K562 (cell line): ENCODE data around the gene NUP50. TPM values are rescaled to one million over a fixed set of nuclear protein-coding genes. Genes with fewer than 3 reads are reported as not detected.

Experiments
- ATAC-seq: fragments of 200-7000 bp; cut with Tn5 transposase; 3 replicates; pipeline ENCODE4 v1.9.1; 2020; ENCODE audit warnings: moderate library complexity
- BruUV-seq: library from RNA; stranded (reverse); fragments of 400-500 nt; replicated peaks from 2 replicates; lab custom pipeline; 2021; lab: Mats Ljungman, UMichigan
- CTCF ChIA-PET: fragments of 300-600 bp; formaldehyde crosslinking; extraction: SDS; loops from one replicate; lab custom pipeline; 2021; ENCODE audit warnings: low intra/inter-chr PET ratio; lab: Yijun Ruan, JAX
- POLR2A ChIA-PET: fragments of 300-600, 350-650 bp; sonication (Branson Sonifier 250); formaldehyde crosslinking; extraction: SDS; loops from one replicate; lab custom pipeline; 2021; ENCODE audit warnings: antibody characterized with exemption, inconsistent platforms; lab: Yijun Ruan, JAX
- DNase-seq, 4 experiments: peaks; one replicate each; pipeline versions ENCODE4 v3.0.0 to v3.0.0-alpha.2; 2011 to 2018; ENCODE audit warnings: low spot score in 3 of 4, mixed read lengths in 3 of 4; ENCODE audit errors: extremely low read depth in 1 of 4
- FAIRE-seq: peaks from 2 replicates; lab custom pipeline; 2011; peaks lifted over from hg19 to GRCh38; lab: Jason Lieb, UNC
- H2AFZ ChIP-seq: 2 replicates; pipeline ENCODE4 v1.6.0; 2011; ENCODE audit warnings: low read depth, low read length, control low read depth, inconsistent platforms
- H3K27ac ChIP-seq: fragments of 200-600 bp; 3 replicates; pipeline ENCODE4 v1.8.0; 2011; ENCODE audit warnings: low read depth, mild to moderate bottlenecking, control low read depth, inconsistent platforms, low read length, moderate library complexity, mixed read lengths; ENCODE audit errors: extremely low read depth
- H3K27me3 ChIP-seq, 2 experiments: fragments of 300-600 bp in 1 of 2; 2 replicates in 1 of 2; 3 replicates in 1 of 2; pipeline versions ENCODE4 v1.6.0 to v1.8.0; 2011; ENCODE audit warnings: inconsistent platforms in 2 of 2, low read length in 2 of 2, mild to moderate bottlenecking in 1 of 2, mixed read lengths in 1 of 2, moderate library complexity in 1 of 2; ENCODE audit not compliant: control insufficient read depth in 2 of 2, insufficient read depth in 2 of 2
- H3K36me3 ChIP-seq: fragments of 300-600 bp; 3 replicates; pipeline ENCODE4 v1.8.0; 2011; ENCODE audit warnings: mild to moderate bottlenecking, low read length, inconsistent platforms; ENCODE audit not compliant: control insufficient read depth, insufficient read depth
- H3K4me1 ChIP-seq, 2 experiments: fragments of 200-600 bp in 1 of 2; replicated peaks in 1 of 2; 2 replicates in 1 of 2; 3 replicates in 1 of 2; pipeline versions ENCODE4 v1.5.1 to v1.8.0; 2011; ENCODE audit warnings: inconsistent platforms in 2 of 2, low read length in 2 of 2, mild to moderate bottlenecking in 1 of 2, mixed read lengths in 1 of 2, moderate library complexity in 1 of 2; ENCODE audit not compliant: control insufficient read depth in 2 of 2, insufficient read depth in 2 of 2
- H3K4me2 ChIP-seq: 2 replicates; pipeline ENCODE4 v1.6.1; 2011; ENCODE audit warnings: low read length, control low read depth, inconsistent platforms, mixed read lengths; ENCODE audit not compliant: insufficient read depth
- H3K4me3 ChIP-seq: fragments of 200-600 bp; sonication (generic), shearing (Covaris generic); 2 replicates; pipeline ENCODE4 v1.5.1; 2016; ENCODE audit warnings: control low read depth, inconsistent platforms
- H3K79me2 ChIP-seq: fragments of 200-600 bp; 3 replicates; pipeline ENCODE4 v1.8.0; 2011; ENCODE audit warnings: low read length, inconsistent platforms; ENCODE audit not compliant: control insufficient read depth, insufficient read depth
- H3K9ac ChIP-seq, 2 experiments: 2 replicates each; pipeline versions ENCODE4 v1.6.0 to v1.6.1; 2011; ENCODE audit warnings: low read depth in 2 of 2, low read length in 2 of 2, control low read depth in 1 of 2, inconsistent platforms in 1 of 2, mild to moderate bottlenecking in 1 of 2, mixed read lengths in 1 of 2; ENCODE audit not compliant: insufficient read depth in 1 of 2
- H3K9me1 ChIP-seq: one replicate; pipeline ENCODE4 v1.6.0; 2011; ENCODE audit warnings: inconsistent platforms, mild to moderate bottlenecking, low read length, moderate library complexity; ENCODE audit not compliant: control insufficient read depth, insufficient read depth
- H3K9me3 ChIP-seq: replicated peaks from 2 replicates; pipeline ENCODE4 v1.5.1; 2011; ENCODE audit warnings: low read depth, low read length, inconsistent platforms; ENCODE audit not compliant: control insufficient read depth, insufficient read depth
- H4K20me1 ChIP-seq: replicated peaks from 2 replicates; pipeline ENCODE4 v1.6.1; 2011; ENCODE audit warnings: low read length, inconsistent platforms, mixed read lengths; ENCODE audit not compliant: control insufficient read depth, insufficient read depth
- CBFA2T2 ChIP-seq: fragments of 450-650 bp; conservative IDR thresholded peaks from 2 replicates; pipeline ENCODE4 v1.6.1; 2017; ENCODE audit warnings: mild to moderate bottlenecking
- CXXC5 ChIP-seq: fragments of 250-450 bp; sonication (Bioruptor Pico); IDR thresholded peaks from 2 replicates; pipeline ENCODE4 v1.8.0; 2022; ENCODE audit warnings: inconsistent platforms, mild to moderate bottlenecking, moderate library complexity
- GATAD2A ChIP-seq: fragments of 450-650 bp; IDR thresholded peaks from 2 replicates; pipeline ENCODE4 v1.6.1; 2017
- TAF7 ChIP-seq: fragments of 450-650 bp; IDR thresholded peaks from 2 replicates; pipeline ENCODE4 v1.6.1; 2016; ENCODE audit warnings: missing genetic modification characterization, missing compliant biosample characterization
- TCF7L2 ChIP-seq: fragments of 150-350 bp; IDR thresholded peaks from 2 replicates; pipeline ENCODE4 v1.6.1; 2016; ENCODE audit warnings: low read depth, mild to moderate bottlenecking, low read length, moderate library complexity
- ZSCAN32 ChIP-seq: fragments of 450-650 bp; formaldehyde crosslinking; IDR thresholded peaks from 2 replicates; pipeline ENCODE4 v1.4.0; 2020; ENCODE audit warnings: mild to moderate bottlenecking, moderate library complexity
- WGBS: fragments of 100-300 bp; shearing (Covaris generic); methylation state at CpG from one replicate; pipeline ENCODE4 v1.1.6; 2016; ENCODE audit warnings: low coverage, mixed read lengths; ENCODE audit not compliant: insufficient coverage; ENCODE audit errors: missing lambda C conversion rate; 5-methylcytosine and 5-hydroxymethylcytosine counted together
- in situ Hi-C: fragments of 300-500 bp; cut with MboI; formaldehyde crosslinking; loops from 4 replicates; pipeline ENCODE4 v1.15.0; 2018; ENCODE audit warnings: inconsistent platforms, mixed read lengths
- intact Hi-C: fragments of 100-400 bp; cut with micrococcal nuclease; formaldehyde crosslinking; loops from 2 replicates; pipeline ENCODE4 v1.14.2; 2022
- polyA plus RNA-seq, 8 experiments: library from polyadenylated mRNA; depleted of rRNA in 4 of 8; stranded (reverse) in 5 of 8; unstranded in 3 of 8; fragments of >200 nt; fragmentation: Nextera tagmentation in 2 of 8; fragmentation: Illumina TruSeq in 1 of 8; extraction: Ambion mirVana in 2 of 8; extraction: Trizol in 1 of 8; gene quantifications; 2 replicates each; pipeline versions ENCODE4 v1.2.1 to v1.2.3, GENCODE V29; 2011 to 2014; ENCODE audit warnings: inconsistent platforms in 1 of 8, missing spikeins in 1 of 8
- total RNA-seq, 7 experiments: library from RNA; depleted of rRNA in 6 of 7; stranded (reverse); fragments of >200 nt in 6 of 7; fragmentation: Illumina TruSeq in 2 of 7; extraction: Trizol in 2 of 7; gene quantifications; 2 replicates each; pipeline versions ENCODE4 v1.2.1 to v1.2.3, GENCODE V29; 2011 to 2021; ENCODE audit warnings: low replicate concordance in 1 of 7
- TF ChIP-seq, protein P1 (sequence below): sonication (generic); formaldehyde crosslinking; IDR thresholded peaks from 2 replicates; pipeline ENCODE4 v1.8.0; 2023; ENCODE audit warnings: missing genetic modification reagents, mild to moderate bottlenecking, borderline replicate concordance
- TF ChIP-seq, protein P2 (sequence below): fragments of 250-450 bp; sonication (Bioruptor Pico); IDR thresholded peaks from 2 replicates; pipeline ENCODE4 v1.8.0; 2022; ENCODE audit warnings: inconsistent platforms, mild to moderate bottlenecking, moderate library complexity, borderline replicate concordance
- TF ChIP-seq, protein P3 (sequence below): fragments of 250-450 bp; sonication (Bioruptor Pico); IDR thresholded peaks from 2 replicates; pipeline ENCODE4 v1.9.0; 2021; ENCODE audit warnings: mild to moderate bottlenecking
- TF ChIP-seq, protein P4 (sequence below), 2 experiments: fragments of 150-350 bp in 1 of 2; IDR thresholded peaks; 2 replicates each; pipeline ENCODE4 v1.6.1; 2012 to 2016; ENCODE audit warnings: low read depth in 2 of 2, low read length in 2 of 2, mild to moderate bottlenecking in 1 of 2, moderate library complexity in 1 of 2

Gene NUP50
- total and polyA plus RNA-seq, 9 of the 15 experiments (the other 6 are each of a cell fraction or from before 2014, with no cell fraction given): 23.8 to 83.7 (median 55.3) TPM

DNA sequence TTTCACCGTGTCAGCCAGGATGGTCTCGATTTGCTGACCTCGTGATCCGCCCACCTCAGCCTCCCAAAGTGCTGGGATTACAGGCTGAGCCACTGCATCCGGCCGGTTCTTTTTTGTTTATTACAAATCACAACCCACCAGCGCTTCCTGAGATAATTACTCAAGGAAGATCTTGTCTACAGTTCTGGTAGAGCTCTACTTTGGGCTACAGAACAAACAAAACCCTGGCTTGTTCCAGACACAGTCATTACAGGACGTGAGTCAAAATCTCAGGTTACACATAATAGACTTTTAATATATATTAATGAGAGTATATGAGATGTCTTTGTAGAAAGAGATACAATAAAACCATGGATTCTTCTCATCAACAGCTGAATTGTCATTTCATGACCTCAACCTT lies 42.8 kb upstream of the NUP50 start (continued):
- TF ChIP-seq, protein P1, sequence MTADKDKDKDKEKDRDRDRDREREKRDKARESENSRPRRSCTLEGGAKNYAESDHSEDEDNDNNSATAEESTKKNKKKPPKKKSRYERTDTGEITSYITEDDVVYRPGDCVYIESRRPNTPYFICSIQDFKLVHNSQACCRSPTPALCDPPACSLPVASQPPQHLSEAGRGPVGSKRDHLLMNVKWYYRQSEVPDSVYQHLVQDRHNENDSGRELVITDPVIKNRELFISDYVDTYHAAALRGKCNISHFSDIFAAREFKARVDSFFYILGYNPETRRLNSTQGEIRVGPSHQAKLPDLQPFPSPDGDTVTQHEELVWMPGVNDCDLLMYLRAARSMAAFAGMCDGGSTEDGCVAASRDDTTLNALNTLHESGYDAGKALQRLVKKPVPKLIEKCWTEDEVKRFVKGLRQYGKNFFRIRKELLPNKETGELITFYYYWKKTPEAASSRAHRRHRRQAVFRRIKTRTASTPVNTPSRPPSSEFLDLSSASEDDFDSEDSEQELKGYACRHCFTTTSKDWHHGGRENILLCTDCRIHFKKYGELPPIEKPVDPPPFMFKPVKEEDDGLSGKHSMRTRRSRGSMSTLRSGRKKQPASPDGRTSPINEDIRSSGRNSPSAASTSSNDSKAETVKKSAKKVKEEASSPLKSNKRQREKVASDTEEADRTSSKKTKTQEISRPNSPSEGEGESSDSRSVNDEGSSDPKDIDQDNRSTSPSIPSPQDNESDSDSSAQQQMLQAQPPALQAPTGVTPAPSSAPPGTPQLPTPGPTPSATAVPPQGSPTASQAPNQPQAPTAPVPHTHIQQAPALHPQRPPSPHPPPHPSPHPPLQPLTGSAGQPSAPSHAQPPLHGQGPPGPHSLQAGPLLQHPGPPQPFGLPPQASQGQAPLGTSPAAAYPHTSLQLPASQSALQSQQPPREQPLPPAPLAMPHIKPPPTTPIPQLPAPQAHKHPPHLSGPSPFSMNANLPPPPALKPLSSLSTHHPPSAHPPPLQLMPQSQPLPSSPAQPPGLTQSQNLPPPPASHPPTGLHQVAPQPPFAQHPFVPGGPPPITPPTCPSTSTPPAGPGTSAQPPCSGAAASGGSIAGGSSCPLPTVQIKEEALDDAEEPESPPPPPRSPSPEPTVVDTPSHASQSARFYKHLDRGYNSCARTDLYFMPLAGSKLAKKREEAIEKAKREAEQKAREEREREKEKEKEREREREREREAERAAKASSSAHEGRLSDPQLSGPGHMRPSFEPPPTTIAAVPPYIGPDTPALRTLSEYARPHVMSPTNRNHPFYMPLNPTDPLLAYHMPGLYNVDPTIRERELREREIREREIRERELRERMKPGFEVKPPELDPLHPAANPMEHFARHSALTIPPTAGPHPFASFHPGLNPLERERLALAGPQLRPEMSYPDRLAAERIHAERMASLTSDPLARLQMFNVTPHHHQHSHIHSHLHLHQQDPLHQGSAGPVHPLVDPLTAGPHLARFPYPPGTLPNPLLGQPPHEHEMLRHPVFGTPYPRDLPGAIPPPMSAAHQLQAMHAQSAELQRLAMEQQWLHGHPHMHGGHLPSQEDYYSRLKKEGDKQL: no peak
- no peak for TF ChIP-seq CBFA2T2

DNA sequence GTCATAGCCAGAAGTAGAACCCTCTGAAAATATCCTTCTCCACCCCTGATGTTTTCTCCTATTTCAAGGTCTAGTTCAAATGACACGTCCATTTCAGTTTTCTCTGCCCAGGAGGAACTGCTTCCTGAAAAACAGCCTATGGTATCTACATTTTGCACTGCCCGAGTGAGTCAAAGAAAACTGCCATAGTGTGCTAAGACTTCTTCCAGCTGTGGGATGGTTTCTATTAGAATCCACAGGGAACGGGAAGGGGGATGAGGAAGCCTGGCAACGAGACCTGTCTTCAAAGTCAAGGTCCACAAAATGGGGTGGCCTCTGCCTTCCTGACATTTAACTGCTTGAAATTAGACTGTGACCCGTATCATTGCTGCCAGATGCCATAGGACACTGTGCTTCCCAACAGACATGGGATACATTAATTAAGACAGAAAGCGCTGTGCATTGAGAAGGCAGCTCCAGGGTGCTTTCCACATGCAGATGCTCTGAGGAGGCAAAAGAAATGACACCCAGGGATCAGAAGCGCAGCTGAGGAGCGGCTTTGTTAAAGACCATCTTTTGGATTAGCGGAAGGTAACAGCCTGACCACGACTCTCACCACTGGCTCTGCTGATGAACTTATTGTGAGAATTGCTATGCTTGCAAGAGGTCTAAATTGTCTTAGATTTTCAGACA lies 39.4 kb upstream of the NUP50 start:
- Histone ChIP-seq H3K9ac (no peak overlapping the region), H3K27me3 (peaks cover 6 to 11% of the 10 kb centered on the region in 2 experiments; a peak in 3 of 5 replicates), H3K27ac (no peak overlapping the region), H3K4me2 (no peak overlapping the region), H3K4me1 (no peaks in the 10 kb centered on the region), H4K20me1 (no peaks in the 10 kb centered on the region), H3K36me3 (no peaks in the 10 kb centered on the region), H3K9me3 (no peaks in the 10 kb centered on the region), H2AFZ (no peak overlapping the region), H3K79me2 (no peaks in the 10 kb centered on the region), H3K9me1 (no peaks in the 10 kb centered on the region), H3K4me3 (no peak overlapping the region)
- POLR2A ChIA-PET: interaction anchor here (0.6 kb wide), 1 partner anchor 48 kb away, joined by 3 read pairs; no protein-coding TSS in a partner anchor
- no TSS peak for BruUV-seq
- FAIRE-seq (no peak), DNase-seq (no peak), ATAC-seq (no peak)
- intact Hi-C loops: no loop called here
- no peak for TF ChIP-seq CXXC5 (CRISPR knock-in tag)
- TF ChIP-seq, protein P2, sequence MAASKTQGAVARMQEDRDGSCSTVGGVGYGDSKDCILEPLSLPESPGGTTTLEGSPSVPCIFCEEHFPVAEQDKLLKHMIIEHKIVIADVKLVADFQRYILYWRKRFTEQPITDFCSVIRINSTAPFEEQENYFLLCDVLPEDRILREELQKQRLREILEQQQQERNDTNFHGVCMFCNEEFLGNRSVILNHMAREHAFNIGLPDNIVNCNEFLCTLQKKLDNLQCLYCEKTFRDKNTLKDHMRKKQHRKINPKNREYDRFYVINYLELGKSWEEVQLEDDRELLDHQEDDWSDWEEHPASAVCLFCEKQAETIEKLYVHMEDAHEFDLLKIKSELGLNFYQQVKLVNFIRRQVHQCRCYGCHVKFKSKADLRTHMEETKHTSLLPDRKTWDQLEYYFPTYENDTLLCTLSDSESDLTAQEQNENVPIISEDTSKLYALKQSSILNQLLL (CRISPR knock-in tag): no peak
- TF ChIP-seq, protein P3, sequence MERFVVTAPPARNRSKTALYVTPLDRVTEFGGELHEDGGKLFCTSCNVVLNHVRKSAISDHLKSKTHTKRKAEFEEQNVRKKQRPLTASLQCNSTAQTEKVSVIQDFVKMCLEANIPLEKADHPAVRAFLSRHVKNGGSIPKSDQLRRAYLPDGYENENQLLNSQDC: no peak
- TF ChIP-seq ZSCAN32 (CRISPR knock-in tag): no peak
- TF ChIP-seq, protein P4, sequence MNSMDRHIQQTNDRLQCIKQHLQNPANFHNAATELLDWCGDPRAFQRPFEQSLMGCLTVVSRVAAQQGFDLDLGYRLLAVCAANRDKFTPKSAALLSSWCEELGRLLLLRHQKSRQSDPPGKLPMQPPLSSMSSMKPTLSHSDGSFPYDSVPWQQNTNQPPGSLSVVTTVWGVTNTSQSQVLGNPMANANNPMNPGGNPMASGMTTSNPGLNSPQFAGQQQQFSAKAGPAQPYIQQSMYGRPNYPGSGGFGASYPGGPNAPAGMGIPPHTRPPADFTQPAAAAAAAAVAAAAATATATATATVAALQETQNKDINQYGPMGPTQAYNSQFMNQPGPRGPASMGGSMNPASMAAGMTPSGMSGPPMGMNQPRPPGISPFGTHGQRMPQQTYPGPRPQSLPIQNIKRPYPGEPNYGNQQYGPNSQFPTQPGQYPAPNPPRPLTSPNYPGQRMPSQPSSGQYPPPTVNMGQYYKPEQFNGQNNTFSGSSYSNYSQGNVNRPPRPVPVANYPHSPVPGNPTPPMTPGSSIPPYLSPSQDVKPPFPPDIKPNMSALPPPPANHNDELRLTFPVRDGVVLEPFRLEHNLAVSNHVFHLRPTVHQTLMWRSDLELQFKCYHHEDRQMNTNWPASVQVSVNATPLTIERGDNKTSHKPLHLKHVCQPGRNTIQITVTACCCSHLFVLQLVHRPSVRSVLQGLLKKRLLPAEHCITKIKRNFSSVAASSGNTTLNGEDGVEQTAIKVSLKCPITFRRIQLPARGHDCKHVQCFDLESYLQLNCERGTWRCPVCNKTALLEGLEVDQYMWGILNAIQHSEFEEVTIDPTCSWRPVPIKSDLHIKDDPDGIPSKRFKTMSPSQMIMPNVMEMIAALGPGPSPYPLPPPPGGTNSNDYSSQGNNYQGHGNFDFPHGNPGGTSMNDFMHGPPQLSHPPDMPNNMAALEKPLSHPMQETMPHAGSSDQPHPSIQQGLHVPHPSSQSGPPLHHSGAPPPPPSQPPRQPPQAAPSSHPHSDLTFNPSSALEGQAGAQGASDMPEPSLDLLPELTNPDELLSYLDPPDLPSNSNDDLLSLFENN (IDR thresholded peaks at IDR 0.05; ENCODE audit: low read depth in 2 of 2, low read length in 2 of 2): no peak
- no peak for TF ChIP-seq GATAD2A
- TF ChIP-seq TAF7 (tag): no peak
- no peak for TF ChIP-seq TCF7L2
- CTCF ChIA-PET: no interaction called here
- in situ Hi-C loops: no loop called here
- 4% methylated on average over 8 of the region's 10 CpGs for WGBS
